ENCODE data around the gene UNC79. TPM values are rescaled to one million over a fixed set of nuclear protein-coding genes. Genes with fewer than 3 reads are reported as not detected.

Gene UNC79
- total RNA-seq, 4 donors from 2014 or later = 0.13 to 0.16 (median 0.15) TPM; not detected in 1

DNA sequence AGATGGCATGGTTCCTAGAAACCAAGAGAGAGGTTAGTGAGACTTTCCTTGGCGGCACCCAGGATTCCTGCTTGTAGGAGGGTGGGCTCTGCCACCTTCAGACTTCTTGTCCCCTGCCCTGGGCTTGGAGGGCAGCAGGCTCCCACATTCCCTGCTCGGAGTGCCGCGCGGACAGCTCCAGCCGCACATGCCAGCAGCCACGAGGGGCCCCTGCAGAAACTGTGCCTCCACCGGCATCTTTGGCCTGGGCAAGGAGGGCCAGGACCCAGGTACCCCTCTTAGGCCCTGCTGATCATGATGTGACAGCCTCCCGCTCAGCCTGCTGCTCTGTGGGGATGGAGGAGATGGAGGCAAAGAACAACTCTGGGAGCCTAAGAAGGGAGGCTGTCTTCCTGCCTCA lies 295.3 kb downstream of the UNC79 start:
- 100% methylated on average over 1 of the region's 9 CpGs; no CpG with 5 or more reads in 1 of the 2 donors for WGBS, 2 donors (ENCODE audit: low coverage in 1 of 2)
- Histone ChIP-seq H3K27me3 (no peaks in the 10 kb centered on the region), H3K4me1 (no peaks in the 10 kb centered on the region), H3K9me3 (no peaks in the 10 kb centered on the region), H3K27ac (no peak overlapping the region), H3K4me3 (no peak overlapping the region), H3K36me3 (peaks cover 0 to 69% of the 10 kb centered on the region in 2 donors)
- TF ChIP-seq, protein P1, sequence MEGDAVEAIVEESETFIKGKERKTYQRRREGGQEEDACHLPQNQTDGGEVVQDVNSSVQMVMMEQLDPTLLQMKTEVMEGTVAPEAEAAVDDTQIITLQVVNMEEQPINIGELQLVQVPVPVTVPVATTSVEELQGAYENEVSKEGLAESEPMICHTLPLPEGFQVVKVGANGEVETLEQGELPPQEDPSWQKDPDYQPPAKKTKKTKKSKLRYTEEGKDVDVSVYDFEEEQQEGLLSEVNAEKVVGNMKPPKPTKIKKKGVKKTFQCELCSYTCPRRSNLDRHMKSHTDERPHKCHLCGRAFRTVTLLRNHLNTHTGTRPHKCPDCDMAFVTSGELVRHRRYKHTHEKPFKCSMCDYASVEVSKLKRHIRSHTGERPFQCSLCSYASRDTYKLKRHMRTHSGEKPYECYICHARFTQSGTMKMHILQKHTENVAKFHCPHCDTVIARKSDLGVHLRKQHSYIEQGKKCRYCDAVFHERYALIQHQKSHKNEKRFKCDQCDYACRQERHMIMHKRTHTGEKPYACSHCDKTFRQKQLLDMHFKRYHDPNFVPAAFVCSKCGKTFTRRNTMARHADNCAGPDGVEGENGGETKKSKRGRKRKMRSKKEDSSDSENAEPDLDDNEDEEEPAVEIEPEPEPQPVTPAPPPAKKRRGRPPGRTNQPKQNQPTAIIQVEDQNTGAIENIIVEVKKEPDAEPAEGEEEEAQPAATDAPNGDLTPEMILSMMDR (IDR thresholded peaks at IDR 0.05) = no peak
- no peak for TF ChIP-seq POLR2AphosphoS5 (IDR thresholded peaks at IDR 0.05)
- TF ChIP-seq POLR2A (IDR thresholded peaks at IDR 0.05) = no peak
- TF ChIP-seq EP300 (IDR thresholded peaks at IDR 0.05) = no peak
- no peak for ATAC-seq

DNA sequence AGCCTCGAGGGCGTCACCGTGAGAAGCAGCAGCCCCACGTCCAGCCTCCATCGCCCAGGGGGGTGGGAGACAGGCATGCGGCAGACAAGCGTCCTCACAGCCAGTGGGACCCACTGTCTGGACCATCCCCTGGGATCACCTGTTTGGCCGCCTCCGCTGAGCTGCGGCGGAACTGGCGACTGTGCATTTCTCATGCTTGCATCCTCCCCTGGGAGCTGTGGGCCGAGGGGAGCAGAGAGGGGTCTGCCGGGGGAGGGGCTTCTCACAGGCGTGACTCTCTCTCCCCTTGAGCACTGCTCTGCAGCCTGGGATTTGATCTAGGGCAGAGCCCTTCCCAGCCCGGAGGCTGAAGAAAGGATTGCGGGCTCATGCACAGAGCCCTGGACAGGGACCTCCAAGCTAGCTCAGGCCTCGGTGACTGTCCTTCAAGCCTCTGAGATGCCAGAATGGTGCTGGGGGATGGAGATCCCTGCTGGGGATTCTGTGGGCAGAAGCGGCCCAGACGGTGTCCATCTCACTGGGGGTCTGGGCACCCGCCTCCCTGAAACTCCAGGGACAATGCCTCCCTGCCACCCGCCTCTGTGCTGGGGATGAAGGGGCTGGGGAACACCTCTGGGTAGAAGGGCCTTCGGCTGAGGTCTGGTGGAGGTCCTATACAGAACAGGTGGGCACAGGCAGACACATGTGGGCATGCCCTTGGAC lies 296.5 kb downstream of the UNC79 start:
- Histone ChIP-seq H3K9me3 (no peaks in the 10 kb centered on the region), H3K27ac (no peak overlapping the region), H3K27me3 (no peaks in the 10 kb centered on the region), H3K36me3 (peaks cover 0 to 68% of the 10 kb centered on the region in 2 donors), H3K4me1 (no peaks in the 10 kb centered on the region), H3K4me3 (no peak overlapping the region)
- TF ChIP-seq, protein P1 (IDR thresholded peaks at IDR 0.05) = no peak
- TF ChIP-seq POLR2AphosphoS5 (IDR thresholded peaks at IDR 0.05) (no peak), EP300 (IDR thresholded peaks at IDR 0.05) (no peak), POLR2A (IDR thresholded peaks at IDR 0.05) (no peak)
- no peak for ATAC-seq
- WGBS, 2 donors (ENCODE audit: low coverage in 1 of 2) = no CpG with 5 or more reads among the region's 23 CpGs

DNA sequence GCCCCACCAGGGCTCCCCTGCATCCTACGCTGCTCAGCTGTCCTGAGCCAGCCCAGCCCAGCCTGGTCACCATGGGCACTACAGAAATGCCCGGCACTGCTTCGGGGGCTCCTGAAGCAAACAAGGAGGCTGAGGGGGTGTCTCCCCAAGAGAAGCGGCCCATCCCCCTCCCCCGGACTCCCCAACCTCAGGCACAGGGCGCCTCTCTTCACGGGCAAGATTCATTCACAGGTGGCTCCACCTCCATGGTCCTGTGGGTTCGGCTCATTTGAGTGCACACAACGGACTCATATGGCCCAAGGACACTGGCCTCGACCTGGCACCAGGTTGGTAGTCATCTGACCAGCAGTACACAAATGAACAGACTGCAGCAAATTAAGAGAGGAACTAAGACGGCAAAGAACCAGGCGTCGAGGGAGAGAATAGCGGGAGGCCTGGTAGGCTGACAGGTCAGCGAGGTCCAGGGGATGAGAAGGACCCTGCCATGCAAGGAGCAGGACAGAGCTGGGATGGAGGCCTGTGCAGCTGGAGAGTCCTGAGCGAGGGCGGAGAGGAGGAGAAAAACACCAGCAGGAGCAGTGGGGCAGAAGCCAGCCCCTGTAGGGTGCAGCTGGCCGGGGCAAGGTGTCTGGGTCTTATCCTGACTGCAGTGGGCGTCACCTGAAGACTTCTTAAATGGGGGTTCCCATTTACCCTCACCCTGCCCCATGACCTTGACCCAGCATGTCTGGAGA lies 297.3 kb downstream of the UNC79 start:
- H3K36me3 ChIP-seq = peaks cover 0 to 68% of the 10 kb centered on the region in 2 donors
- H3K4me3 ChIP-seq = no peak overlapping the region
- no peaks in the 10 kb centered on the region for H3K27me3 ChIP-seq
- no peak for ATAC-seq
- H3K27ac ChIP-seq = no peak overlapping the region
- no peak for TF ChIP-seq POLR2A (IDR thresholded peaks at IDR 0.05)
- TF ChIP-seq POLR2AphosphoS5 (IDR thresholded peaks at IDR 0.05) = no peak
- 100% methylated on average over 4 of the region's 19 CpGs; no CpG with 5 or more reads in 1 of the 2 donors for WGBS, 2 donors (ENCODE audit: low coverage in 1 of 2)
- H3K4me1 ChIP-seq = no peaks in the 10 kb centered on the region
- H3K9me3 ChIP-seq = no peaks in the 10 kb centered on the region

DNA sequence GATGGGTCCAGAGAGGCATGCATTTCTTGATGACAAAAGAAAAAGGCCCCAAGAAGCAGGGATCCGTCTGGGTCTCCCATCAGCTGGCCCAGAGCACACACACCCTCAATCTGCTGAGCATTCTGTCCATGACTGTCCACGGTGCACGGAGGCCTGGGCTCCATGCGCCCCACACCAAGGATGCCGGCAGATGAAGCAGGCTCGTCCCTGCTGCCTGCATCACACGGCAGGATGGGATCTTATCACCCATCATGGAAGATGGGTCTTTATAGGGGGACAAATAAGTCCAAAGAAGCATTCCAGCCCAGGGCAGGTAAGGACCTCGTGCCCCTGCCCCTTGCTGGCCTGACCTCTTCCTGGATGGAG lies 297.9 kb downstream of the UNC79 start:
- WGBS, 2 donors (ENCODE audit: low coverage in 1 of 2) = no CpG with 5 or more reads among the region's 8 CpGs
- Histone ChIP-seq H3K27me3 (no peaks in the 10 kb centered on the region), H3K36me3 (peaks cover 0 to 65% of the 10 kb centered on the region in 2 donors), H3K27ac (no peak overlapping the region), H3K4me1 (no peaks in the 10 kb centered on the region), H3K9me3 (no peaks in the 10 kb centered on the region), H3K4me3 (no peak overlapping the region)
- TF ChIP-seq POLR2A (IDR thresholded peaks at IDR 0.05) = no peak
- TF ChIP-seq POLR2AphosphoS5 (IDR thresholded peaks at IDR 0.05) = no peak
- TF ChIP-seq, protein P1 (IDR thresholded peaks at IDR 0.05) = no peak
- no peak for TF ChIP-seq EP300 (IDR thresholded peaks at IDR 0.05)
- no peak for ATAC-seq

DNA sequence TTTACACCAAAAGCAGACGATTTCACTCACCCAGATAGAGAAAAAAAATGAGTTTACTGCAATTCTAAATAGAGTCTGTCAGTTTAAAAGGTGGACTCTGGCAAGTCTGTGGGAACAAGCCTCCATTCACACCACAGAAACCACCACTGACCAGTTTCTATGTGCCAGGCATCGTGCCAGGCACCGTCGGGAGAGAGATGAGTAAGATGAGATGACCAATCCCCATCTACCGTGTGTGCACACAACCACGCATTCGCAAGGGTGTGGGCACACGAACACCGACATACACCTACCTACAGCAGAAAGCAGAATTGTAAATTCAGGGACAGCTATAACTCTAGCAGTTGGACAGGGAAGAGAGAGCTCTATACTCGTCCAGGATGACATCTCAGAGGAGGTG lies 299.3 kb downstream of the UNC79 start:
- Histone ChIP-seq H3K4me1 (no peaks in the 10 kb centered on the region), H3K36me3 (peaks cover 0 to 66% of the 10 kb centered on the region in 2 donors), H3K27ac (no peak overlapping the region), H3K27me3 (no peaks in the 10 kb centered on the region), H3K4me3 (no peak overlapping the region), H3K9me3 (no peaks in the 10 kb centered on the region)
- no peak for ATAC-seq
- WGBS, 2 donors (ENCODE audit: low coverage in 1 of 2) = 58 to 77% methylated on average over 4 to 10 of the region's 10 CpGs
- TF ChIP-seq, protein P1 (IDR thresholded peaks at IDR 0.05) = no peak
- TF ChIP-seq EP300 (IDR thresholded peaks at IDR 0.05) = no peak
- no peak for TF ChIP-seq POLR2A (IDR thresholded peaks at IDR 0.05)
- TF ChIP-seq POLR2AphosphoS5 (IDR thresholded peaks at IDR 0.05) = no peak
